Bronchial epithelial cell (primary cell): ENCODE data around the gene HIVEP1. TPM values are rescaled to one million over a fixed set of nuclear protein-coding genes. Genes with fewer than 3 reads are reported as not detected.

Source experiments
- DNase-seq: peaks from one replicate; pipeline ENCODE4 v3.0.0-alpha.2; 2010; ENCODE audit warnings: low read depth
- FAIRE-seq: peaks from 2 replicates; lab custom pipeline; 2011; peaks lifted over from hg19 to GRCh38; lab: Jason Lieb, UNC
- H3K27me3 ChIP-seq: 2 replicates; pipeline ENCODE4 v1.5.1; 2011; ENCODE audit warnings: low read length; ENCODE audit not compliant: control insufficient read depth, insufficient read depth
- H3K36me3 ChIP-seq: 2 replicates; pipeline ENCODE4 v1.5.1; 2011; ENCODE audit warnings: low read length; ENCODE audit not compliant: control insufficient read depth, insufficient read depth
- H3K4me3 ChIP-seq: 2 replicates; pipeline ENCODE4 v1.5.1; 2011; ENCODE audit warnings: mild to moderate bottlenecking, low read depth, low read length, control low read depth
- total RNA-seq: library from RNA; depleted of rRNA; stranded (reverse); fragments of >200 nt; gene quantifications from 2 replicates; pipeline ENCODE4 v1.2.1, GENCODE V29; 2014
- TF ChIP-seq, protein P1 (sequence below): IDR thresholded peaks from 2 replicates; pipeline ENCODE4 v1.5.1; 2011; ENCODE audit warnings: mild to moderate bottlenecking, moderate library complexity, low read length, control low read depth, inconsistent platforms; ENCODE audit not compliant: insufficient read depth, severe bottlenecking

Gene HIVEP1
- total RNA-seq, 1 donor from 2014 or later: 6.8 TPM

GRCh38 chr6:12026120-12026519, 14.0 kb downstream of the HIVEP1 start:
- FAIRE-seq (no peak), DNase-seq (peak; percentile 40)
- Histone ChIP-seq H3K27me3 (no peaks in the 10 kb centered on the region), H3K4me3 (no peak overlapping the region), H3K36me3 (peaks cover under 1% of the 10 kb centered on the region)
- TF ChIP-seq, protein P1, sequence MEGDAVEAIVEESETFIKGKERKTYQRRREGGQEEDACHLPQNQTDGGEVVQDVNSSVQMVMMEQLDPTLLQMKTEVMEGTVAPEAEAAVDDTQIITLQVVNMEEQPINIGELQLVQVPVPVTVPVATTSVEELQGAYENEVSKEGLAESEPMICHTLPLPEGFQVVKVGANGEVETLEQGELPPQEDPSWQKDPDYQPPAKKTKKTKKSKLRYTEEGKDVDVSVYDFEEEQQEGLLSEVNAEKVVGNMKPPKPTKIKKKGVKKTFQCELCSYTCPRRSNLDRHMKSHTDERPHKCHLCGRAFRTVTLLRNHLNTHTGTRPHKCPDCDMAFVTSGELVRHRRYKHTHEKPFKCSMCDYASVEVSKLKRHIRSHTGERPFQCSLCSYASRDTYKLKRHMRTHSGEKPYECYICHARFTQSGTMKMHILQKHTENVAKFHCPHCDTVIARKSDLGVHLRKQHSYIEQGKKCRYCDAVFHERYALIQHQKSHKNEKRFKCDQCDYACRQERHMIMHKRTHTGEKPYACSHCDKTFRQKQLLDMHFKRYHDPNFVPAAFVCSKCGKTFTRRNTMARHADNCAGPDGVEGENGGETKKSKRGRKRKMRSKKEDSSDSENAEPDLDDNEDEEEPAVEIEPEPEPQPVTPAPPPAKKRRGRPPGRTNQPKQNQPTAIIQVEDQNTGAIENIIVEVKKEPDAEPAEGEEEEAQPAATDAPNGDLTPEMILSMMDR: no peak

DNA sequence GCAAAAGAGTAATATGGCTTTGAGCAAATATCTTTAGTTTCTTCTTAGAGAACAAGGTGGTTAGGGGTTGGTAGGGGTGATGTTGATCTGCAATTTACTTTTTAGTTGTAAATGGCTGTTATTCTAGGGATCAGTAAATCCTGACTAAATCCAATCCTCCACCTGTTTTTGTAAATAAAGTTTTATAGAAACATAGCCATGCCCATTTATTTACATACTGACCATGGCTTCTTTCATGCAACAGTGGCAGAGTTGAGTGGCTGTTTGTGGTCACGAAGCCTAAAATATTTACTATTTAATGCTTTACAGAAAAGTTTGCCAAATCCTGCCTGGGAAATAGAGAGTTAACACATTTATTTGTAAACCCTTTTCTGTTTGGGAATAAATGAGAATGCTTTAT, 14.7 kb downstream of the HIVEP1 start:
- TF ChIP-seq, protein P1: no peak
- H3K36me3 ChIP-seq: no peaks in the 10 kb centered on the region
- DNase-seq: no peak
- no peak overlapping the region for H3K4me3 ChIP-seq
- H3K27me3 ChIP-seq: no peaks in the 10 kb centered on the region
- no peak for FAIRE-seq

DNA sequence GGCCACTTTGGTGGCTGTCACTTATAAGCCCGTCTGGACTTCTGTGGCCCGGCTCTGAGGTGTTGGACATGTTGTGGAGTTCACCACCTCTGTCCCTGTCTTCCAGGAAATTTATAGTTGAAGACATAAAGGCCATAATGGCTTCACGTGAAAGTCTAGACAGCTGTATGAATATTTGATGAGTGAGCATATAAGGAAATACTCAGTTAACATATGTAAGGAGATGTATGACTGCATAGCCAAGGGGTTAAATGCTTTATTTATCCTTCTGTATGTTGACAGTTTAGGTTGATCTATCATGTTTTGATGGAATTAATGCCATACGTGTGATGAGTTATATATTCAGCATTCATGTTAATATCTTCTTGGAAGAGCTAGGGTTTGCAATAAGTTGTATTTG, 16.1 kb downstream of the HIVEP1 start:
- Histone ChIP-seq H3K4me3 (no peak overlapping the region), H3K27me3 (no peaks in the 10 kb centered on the region), H3K36me3 (no peaks in the 10 kb centered on the region)
- FAIRE-seq (no peak), DNase-seq (no peak)
- TF ChIP-seq, protein P1: no peak

- FAIRE-seq: no peak
- no peaks in the 10 kb centered on the region for H3K36me3 ChIP-seq
- H3K4me3 ChIP-seq: no peak overlapping the region
- DNase-seq: no peak
- H3K27me3 ChIP-seq: no peaks in the 10 kb centered on the region
- TF ChIP-seq, protein P1: no peak
These were observed 18.0 kb downstream of the HIVEP1 start for GRCh38 chr6:12029979-12030737.

DNA sequence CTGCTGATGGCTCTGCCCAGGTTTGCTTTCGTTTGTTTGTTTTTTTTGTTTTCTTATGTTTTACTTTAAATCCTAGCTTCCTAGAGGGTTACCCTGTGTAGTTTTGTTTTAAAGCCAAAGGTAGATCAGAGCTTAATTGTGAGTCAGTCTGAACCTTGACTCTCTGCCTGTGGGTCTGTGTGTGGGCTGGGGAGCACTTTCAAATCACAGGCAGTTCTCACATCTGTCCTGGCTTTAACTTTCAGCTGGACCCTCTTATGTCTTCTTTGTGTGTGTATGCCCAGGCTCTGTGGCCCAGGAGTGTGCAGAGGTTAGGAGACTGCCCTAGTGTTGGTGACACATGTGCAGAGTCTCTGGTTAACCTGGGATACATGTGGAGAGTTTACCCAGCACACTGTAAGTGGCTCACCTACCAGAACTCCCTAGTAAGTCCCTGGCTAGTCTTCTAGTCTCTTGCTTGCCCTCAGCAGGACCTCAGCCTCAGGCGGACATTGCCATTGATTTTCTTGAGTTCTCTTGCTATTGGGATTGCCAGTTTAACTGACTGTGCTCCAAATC, 19.0 kb downstream of the HIVEP1 start:
- DNase-seq (peak; percentile 27), FAIRE-seq (no peak)
- H3K36me3 ChIP-seq: no peaks in the 10 kb centered on the region
- no peaks in the 10 kb centered on the region for H3K27me3 ChIP-seq
- no peak overlapping the region for H3K4me3 ChIP-seq
- TF ChIP-seq, protein P1: no peak
